OCI-LY7 (cell line): Measurements from ENCODE around the gene LPGAT1. TPM values are rescaled to one million over a fixed set of nuclear protein-coding genes. Genes with fewer than 3 reads are reported as not detected.
A peak's percentile ranks its signal among the peaks of the same experiment; 100 is the strongest.

Experiments
- BruUV-seq: library from RNA; stranded (reverse); fragments of 400-500 nt; replicated peaks from 2 replicates; lab custom pipeline; 2021; lab: Mats Ljungman, UMichigan
- CTCF ChIA-PET: fragments of 300-600 bp; sonication (Branson Sonifier 250); formaldehyde crosslinking; loops from one replicate; lab custom pipeline; 2022; ENCODE audit warnings: antibody characterized with exemption; ENCODE audit not compliant: unreplicated experiment; lab: Charles Lee
- POLR2A ChIA-PET: fragments of 300-600 bp; sonication (Branson Sonifier 250); formaldehyde crosslinking; loops from one replicate; lab custom pipeline; 2022; ENCODE audit warnings: antibody characterized with exemption; lab: Charles Lee
- DNase-seq: peaks from one replicate; pipeline ENCODE4 v3.0.0-alpha.2; 2015; ENCODE audit warnings: low spot score
- H2AFZ ChIP-seq: fragments of 200-600 bp; sonication (generic), shearing (Covaris generic); 2 replicates; pipeline ENCODE4 v1.6.1; 2014; ENCODE audit warnings: mild to moderate bottlenecking, antibody characterized with exemption, low read length, moderate library complexity
- H3K27ac ChIP-seq: fragments of 200-600 bp; sonication (generic); 2 replicates; pipeline ENCODE4 v1.5.1; 2014; ENCODE audit warnings: mixed run types, low read depth, mild to moderate bottlenecking, moderate library complexity, low read length, inconsistent platforms; ENCODE audit not compliant: poor library complexity, severe bottlenecking
- H3K36me3 ChIP-seq: fragments of 200-600 bp; sonication (generic); 2 replicates; pipeline ENCODE4 v1.6.1; 2014; ENCODE audit warnings: mild to moderate bottlenecking, antibody characterized with exemption, low read length, moderate library complexity, mixed read lengths; ENCODE audit not compliant: insufficient read depth
- H3K4me1 ChIP-seq: fragments of 200-600 bp; sonication (generic); 2 replicates; pipeline ENCODE4 v1.5.1; 2014; ENCODE audit warnings: mild to moderate bottlenecking, low read length; ENCODE audit not compliant: insufficient read depth, poor library complexity, severe bottlenecking
- H3K4me2 ChIP-seq: fragments of 200-600 bp; sonication (generic); 2 replicates; pipeline ENCODE4 v1.6.1; 2014; ENCODE audit warnings: mild to moderate bottlenecking, low read length
- H3K4me3 ChIP-seq: fragments of 200-600 bp; sonication (generic); 2 replicates; pipeline ENCODE4 v1.5.1; 2014; ENCODE audit warnings: mild to moderate bottlenecking, low read depth, low read length; ENCODE audit not compliant: poor library complexity, severe bottlenecking
- H3K79me2 ChIP-seq: fragments of 200-600 bp; sonication (generic); 2 replicates; pipeline ENCODE4 v1.6.1; 2016; ENCODE audit warnings: low read depth, mild to moderate bottlenecking, low read length, moderate library complexity, mixed read lengths; ENCODE audit not compliant: insufficient read depth
- H3K9me2 ChIP-seq: fragments of 200-600 bp; sonication (generic); 2 replicates; pipeline ENCODE4 v1.6.1; 2016; ENCODE audit warnings: mild to moderate bottlenecking, low read length, mixed read lengths; ENCODE audit not compliant: insufficient read depth
- H3K9me3 ChIP-seq: fragments of 200-600 bp; sonication (generic); 2 replicates; pipeline ENCODE4 v1.6.1; 2014; ENCODE audit warnings: mild to moderate bottlenecking, mixed run types, low read length, mixed read lengths
- H4K20me1 ChIP-seq: fragments of 200-600 bp; sonication (generic); 2 replicates; pipeline ENCODE4 v1.6.1; 2014; ENCODE audit warnings: mild to moderate bottlenecking, antibody characterized with exemption, low read length, moderate library complexity, mixed read lengths; ENCODE audit not compliant: insufficient read depth
- EZH2phosphoT487 ChIP-seq: fragments of 200-600 bp; sonication (generic); IDR thresholded peaks from 2 replicates; pipeline ENCODE4 v1.6.1; 2018; ENCODE audit warnings: low read depth, borderline replicate concordance, mild to moderate bottlenecking, mixed run types, antibody characterized with exemption, low read length, moderate library complexity, mixed read lengths
- intact Hi-C: fragments of 100-400 bp; cut with micrococcal nuclease; formaldehyde crosslinking; loops from one replicate; pipeline ENCODE4 v1.10.0; 2022; ENCODE audit not compliant: unreplicated experiment
- total RNA-seq, 2 experiments: library from RNA; depleted of rRNA in 1 of 2; stranded (reverse); fragments of >200 nt in 1 of 2; shearing (Covaris generic) in 1 of 2; gene quantifications; 2 replicates each; pipeline ENCODE4 v1.2.3, GENCODE V29; 2014 to 2022
- TF ChIP-seq, protein P1 (sequence below): fragments of 200-600 bp; sonication (generic); conservative IDR thresholded peaks from 2 replicates; pipeline ENCODE4 v1.5.1; 2014; ENCODE audit warnings: mild to moderate bottlenecking, antibody characterized with exemption, low read length, moderate library complexity, mixed read lengths

Gene LPGAT1
- total RNA-seq, 2 experiments from 2014 or later: 14.1 to 35.2 TPM

DNA sequence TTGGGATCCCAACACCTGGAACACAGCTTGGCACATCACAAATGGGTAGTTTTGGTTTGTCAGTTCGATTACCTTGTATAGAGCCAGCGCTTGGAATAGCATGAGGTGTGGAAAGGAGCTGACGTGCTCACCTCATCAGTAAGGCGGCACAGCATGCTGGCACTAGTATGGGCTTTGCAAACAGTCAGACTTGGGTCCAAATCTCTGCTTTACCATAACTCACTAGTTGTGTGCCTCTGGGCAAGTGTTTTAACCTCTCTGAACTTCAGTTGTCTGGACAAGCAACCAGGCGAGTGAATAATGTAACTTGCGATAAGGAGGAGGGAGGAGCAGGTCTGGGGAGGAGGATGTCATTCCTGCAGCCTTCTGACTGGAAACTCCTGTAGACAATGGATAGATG lies 128.8 kb downstream of the LPGAT1 start:
- no peaks in the 10 kb centered on the region for H3K9me2 ChIP-seq
- ChIA-PET POLR2A (interaction anchor here (1.2 to 1.4 kb wide), 2 partner anchors 17 to 21 kb away, joined by 3 read pairs; no protein-coding TSS in a partner anchor), CTCF (no interaction called here)
- no peaks in the 10 kb centered on the region for H3K36me3 ChIP-seq
- intact Hi-C loops: no loop called here
- DNase-seq: no peak
- no TSS peak for BruUV-seq
- no peak overlapping the region for H2AFZ ChIP-seq
- H3K4me3 ChIP-seq: no peak overlapping the region
- 0 out of 2 replicates have a peak, but pooled peaks cover 5% of the 10 kb centered on the region for H4K20me1 ChIP-seq
- no peak overlapping the region for H3K27ac ChIP-seq
- no peaks in the 10 kb centered on the region for H3K9me3 ChIP-seq
- peaks cover 37% of the 10 kb centered on the region for H3K4me1 ChIP-seq
- no peak overlapping the region for H3K4me2 ChIP-seq
- H3K79me2 ChIP-seq: no peaks in the 10 kb centered on the region
- TF ChIP-seq, protein P1, sequence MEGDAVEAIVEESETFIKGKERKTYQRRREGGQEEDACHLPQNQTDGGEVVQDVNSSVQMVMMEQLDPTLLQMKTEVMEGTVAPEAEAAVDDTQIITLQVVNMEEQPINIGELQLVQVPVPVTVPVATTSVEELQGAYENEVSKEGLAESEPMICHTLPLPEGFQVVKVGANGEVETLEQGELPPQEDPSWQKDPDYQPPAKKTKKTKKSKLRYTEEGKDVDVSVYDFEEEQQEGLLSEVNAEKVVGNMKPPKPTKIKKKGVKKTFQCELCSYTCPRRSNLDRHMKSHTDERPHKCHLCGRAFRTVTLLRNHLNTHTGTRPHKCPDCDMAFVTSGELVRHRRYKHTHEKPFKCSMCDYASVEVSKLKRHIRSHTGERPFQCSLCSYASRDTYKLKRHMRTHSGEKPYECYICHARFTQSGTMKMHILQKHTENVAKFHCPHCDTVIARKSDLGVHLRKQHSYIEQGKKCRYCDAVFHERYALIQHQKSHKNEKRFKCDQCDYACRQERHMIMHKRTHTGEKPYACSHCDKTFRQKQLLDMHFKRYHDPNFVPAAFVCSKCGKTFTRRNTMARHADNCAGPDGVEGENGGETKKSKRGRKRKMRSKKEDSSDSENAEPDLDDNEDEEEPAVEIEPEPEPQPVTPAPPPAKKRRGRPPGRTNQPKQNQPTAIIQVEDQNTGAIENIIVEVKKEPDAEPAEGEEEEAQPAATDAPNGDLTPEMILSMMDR: no peak
- no peak for TF ChIP-seq EZH2phosphoT487

GRCh38 chr1:211699059-211699458 lies 131.5 kb downstream of the LPGAT1 start:
- TF ChIP-seq, protein P1: no peak
- no peak for TF ChIP-seq EZH2phosphoT487
- BruUV-seq: no TSS peak
- peak overlapping the region; percentile 83; the same call in 1 of the 2 replicates for H2AFZ ChIP-seq
- ChIA-PET POLR2A (interaction anchor here (0.6 to 2.5 kb wide), 6 partner anchors 9 to 337 kb away, joined by 3 to 13 read pairs (median 4); partner anchors contain the start of genes DTL and INTS7), CTCF (interaction anchor here (0.6 to 2.1 kb wide), 6 partner anchors 18 to 336 kb away, joined by 3 to 9 read pairs (median 4); partner anchors contain the start of genes DTL and INTS7)
- peaks cover 44% of the 10 kb centered on the region for H3K4me1 ChIP-seq
- no peaks in the 10 kb centered on the region for H3K79me2 ChIP-seq
- peak overlapping the region; percentile 73 for H3K4me2 ChIP-seq
- H3K27ac ChIP-seq: peak overlapping the region; percentile 22
- DNase-seq: no peak
- H3K9me2 ChIP-seq: no peaks in the 10 kb centered on the region
- 0 out of 2 replicates have a peak, but pooled peaks cover 5% of the 10 kb centered on the region for H4K20me1 ChIP-seq
- no peaks in the 10 kb centered on the region for H3K36me3 ChIP-seq
- H3K9me3 ChIP-seq: no peaks in the 10 kb centered on the region
- no peak overlapping the region for H3K4me3 ChIP-seq
- intact Hi-C loops: loop anchor here (2.0 to 5.0 kb wide), 3 partner anchors 243 to 588 kb away; partner anchors contain the start of genes DTL, INTS7 and PPP2R5A
